HG03521 (cell line): ENCODE measurements around the gene TRPM5.

Source experiments
- ATAC-seq: cut with Tn5 transposase; IDR thresholded peaks from one replicate; pipeline ENCODE4 v1.9.1; 2021; ENCODE audit warnings: mild to moderate bottlenecking, moderate library complexity; ENCODE audit not compliant: unreplicated experiment

Gene TRPM5

GRCh38 chr11:2421996-2422395 is 22.3 kb downstream of the TRPM5 start:
- ATAC-seq, result no peak

GRCh38 chr11:2421226-2421994 is 22.9 kb downstream of the TRPM5 start:
- no peak for ATAC-seq

- ATAC-seq, result no peak
These were observed 23.6 kb downstream of the TRPM5 start for GRCh38 chr11:2420502-2421225.

DNA sequence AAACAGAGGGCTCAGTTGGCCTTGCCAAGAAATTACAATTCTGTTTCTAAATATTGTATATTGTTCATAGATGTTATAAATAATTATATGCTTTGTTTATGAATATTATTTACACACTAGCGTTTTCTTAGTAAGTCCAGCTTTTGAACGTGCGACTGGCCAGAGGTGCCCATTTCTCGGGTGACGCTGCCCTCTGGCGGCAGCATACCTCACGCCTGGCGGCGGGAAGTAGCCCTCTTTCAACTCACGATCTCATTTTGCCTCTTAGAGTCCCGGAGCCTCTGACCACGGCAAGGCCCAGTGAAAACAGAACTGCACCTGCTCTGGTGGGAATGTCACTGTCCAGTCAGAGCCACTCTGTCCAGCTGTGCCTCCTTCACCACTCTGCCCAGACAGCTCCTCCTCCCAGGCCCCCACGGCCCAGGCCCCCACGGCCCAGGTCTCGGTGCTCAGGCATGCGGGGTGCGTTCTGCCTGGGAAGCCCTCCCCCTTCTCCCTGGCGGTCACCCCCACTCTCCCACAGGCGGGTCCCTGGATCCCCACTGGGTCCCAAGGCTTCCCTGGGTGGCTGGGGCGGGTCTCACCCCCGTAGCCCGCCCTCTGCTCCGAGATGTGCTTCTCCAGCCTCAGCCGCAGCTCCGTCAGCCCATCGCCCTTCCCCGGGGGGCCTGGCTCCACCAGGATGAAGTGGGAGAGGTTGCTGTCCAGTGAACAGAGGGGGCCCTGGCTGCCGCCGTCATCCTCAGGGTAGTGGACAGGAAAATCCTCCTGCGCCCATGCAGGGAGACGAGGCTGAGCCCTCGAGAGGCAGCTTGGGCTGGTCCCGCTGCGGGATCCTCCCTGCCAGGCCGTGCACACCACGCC is 24.4 kb downstream of the TRPM5 start:
- ATAC-seq, result no peak

GRCh38 chr11:2418693-2419360 is 25.5 kb downstream of the TRPM5 start:
- no peak for ATAC-seq

GRCh38 chr11:2417856-2418692 is 26.2 kb downstream of the TRPM5 start:
- ATAC-seq, result no peak

GRCh38 chr11:2416765-2417164 is 27.5 kb downstream of the TRPM5 start:
- no peak for ATAC-seq

DNA sequence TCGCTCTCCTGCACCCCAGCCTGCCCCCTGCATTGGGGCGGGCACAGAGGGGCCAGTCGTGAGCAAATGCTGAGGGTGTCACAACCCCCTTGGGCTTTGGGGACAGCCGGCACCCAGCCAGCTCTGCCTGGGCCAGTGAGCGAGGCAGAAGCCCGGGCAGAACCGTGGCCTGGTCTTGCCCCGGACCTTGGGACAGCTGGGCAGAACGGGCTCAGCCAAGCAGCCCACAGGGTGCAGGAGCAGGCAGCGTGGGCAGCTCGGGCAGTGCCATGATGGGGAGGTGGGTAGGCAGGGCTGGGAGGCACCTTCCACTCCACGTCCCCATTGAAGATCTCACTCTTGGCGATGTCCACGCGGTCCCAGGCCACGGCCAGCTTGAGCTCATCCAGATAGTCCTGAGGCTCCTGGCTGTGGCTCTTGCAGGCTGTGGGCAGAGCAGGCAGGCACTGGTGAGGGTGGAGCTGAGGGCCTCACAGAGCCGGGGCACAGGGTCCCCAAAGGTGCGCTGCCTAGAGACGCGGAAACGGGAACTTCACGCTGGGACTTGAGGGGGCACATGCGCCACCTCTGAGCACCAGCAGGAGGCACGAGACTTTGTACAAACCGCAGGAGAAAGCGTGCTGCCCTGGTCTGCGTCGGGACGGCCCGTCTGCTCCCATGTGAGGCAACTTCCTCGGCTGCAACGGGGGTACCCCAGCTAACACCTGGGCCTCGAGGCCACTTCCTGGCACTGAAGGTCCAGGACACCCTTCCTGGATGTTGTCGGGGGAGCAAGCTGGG is 28.5 kb downstream of the TRPM5 start:
- no peak for ATAC-seq

- no peak for ATAC-seq
These were observed 29.1 kb downstream of the TRPM5 start for GRCh38 chr11:2415171-2415570.

DNA sequence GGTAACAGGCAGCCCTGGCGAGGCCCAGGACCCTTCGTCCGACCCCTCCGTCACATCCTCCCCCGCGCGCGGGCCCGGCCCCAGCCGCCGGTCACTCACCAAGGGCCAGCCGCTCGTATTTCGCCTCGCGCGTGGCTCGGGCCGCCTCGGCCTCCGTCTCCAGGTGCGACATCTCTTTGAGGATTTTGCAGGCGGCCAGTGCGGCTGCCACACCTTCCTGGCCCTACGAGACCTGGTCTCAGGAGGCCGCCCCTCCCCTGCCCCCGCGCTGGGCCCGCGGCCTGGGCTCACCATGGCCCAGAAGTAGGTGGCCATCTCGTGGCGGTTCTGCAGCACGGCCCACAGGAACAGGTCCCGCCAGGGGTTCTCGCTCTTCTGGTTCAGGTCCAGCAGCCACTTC is 29.7 kb downstream of the TRPM5 start:
- ATAC-seq, result no peak

GRCh38 chr11:2413742-2414579 is 30.4 kb downstream of the TRPM5 start:
- no peak for ATAC-seq

- no peak for ATAC-seq
These were observed 32.0 kb downstream of the TRPM5 start for GRCh38 chr11:2412323-2412722.

- no peak for ATAC-seq
These were observed 32.6 kb downstream of the TRPM5 start for GRCh38 chr11:2411446-2412305.

DNA sequence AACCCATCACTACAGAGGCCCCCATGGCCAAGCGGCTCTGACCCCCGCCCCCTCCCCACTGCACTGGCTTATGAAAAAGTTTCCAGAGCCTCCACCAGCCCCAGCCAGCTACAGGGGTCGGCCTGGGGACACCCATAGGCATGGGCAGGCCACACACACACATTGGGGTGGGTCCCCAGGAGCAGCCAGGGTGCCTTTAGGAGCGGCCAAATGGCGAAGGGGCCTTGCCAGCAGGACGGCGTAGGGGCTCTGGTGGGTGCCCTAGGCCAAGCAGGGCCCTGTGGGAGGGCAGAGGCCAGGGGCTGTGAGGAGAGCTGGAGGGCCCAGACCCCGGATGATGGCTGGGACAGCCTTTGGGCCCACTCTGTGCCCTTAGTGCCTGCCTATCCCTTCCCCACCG is 33.7 kb downstream of the TRPM5 start:
- ATAC-seq, result no peak

DNA sequence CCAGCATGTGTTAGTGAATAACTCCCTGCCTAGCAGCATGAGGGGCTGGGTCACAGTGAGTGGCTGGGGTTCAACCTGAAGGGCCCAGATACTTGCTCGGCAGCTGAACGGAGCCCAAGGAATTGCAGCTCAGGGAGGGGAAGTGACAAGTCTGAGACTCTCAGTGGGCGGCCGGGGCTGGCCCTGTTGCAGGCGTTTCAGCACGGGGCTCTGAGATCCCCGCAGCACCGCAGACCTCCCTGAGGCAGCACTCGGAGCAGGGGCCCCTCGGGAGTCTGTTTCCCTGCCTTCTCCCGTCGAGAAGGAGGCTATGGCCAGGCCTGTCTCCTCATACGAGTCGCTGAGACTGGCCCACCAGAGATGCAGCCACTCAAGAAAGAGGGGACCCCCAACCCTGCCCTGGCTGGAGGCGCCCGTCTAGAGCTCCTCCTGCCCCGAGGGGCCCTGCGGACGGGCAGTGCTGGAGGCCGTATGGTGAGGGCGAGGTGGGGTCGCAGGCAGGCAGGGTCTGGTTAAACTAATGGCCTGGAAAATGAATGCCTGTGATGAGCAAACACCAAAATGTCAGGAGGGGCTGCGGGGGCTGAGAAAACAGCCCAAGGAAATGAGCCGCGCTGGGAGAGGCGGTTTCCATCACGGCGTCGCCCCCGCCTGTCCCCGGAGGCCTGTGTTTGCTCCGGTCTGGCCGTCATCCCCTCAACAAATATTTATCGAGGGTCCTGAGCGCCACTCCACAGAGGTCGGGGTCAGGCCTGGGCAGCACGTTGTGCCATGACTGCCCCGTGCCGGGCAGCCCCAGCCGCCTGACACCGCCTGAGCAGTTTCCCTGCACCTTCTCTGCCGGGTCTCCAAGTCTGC is 34.5 kb downstream of the TRPM5 start:
- ATAC-seq, result no peak

GRCh38 chr11:2409126-2409525 is 35.2 kb downstream of the TRPM5 start:
- no peak for ATAC-seq

DNA sequence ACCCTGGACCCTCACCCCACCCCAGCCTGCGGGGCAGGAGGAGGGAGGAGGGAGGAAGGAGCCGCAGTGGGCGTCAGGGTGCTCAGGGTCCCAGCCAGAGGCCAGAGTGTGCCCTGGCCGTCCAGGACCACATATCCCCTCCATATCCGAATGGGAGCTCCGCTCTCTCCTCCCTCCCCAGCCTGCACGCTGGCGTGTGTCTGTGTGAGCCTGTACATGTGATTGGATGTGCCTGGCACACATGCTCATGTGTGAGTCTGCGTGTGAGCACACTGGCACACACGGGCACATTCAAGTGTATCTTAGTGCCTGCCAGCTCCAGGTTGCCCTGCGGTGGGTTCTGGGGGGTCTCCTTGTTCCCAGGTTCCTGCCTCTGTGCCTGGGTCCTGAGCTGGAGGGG is 35.6 kb downstream of the TRPM5 start:
- no peak for ATAC-seq
